Measurements from ENCODE around the gene SNURF.
"Not testable (repeated sequence)": the region's sequence is repeated elsewhere in the genome, so short reads cannot be mapped to it uniquely, and the experiment has no call there.

The SNURF gene

DNA sequence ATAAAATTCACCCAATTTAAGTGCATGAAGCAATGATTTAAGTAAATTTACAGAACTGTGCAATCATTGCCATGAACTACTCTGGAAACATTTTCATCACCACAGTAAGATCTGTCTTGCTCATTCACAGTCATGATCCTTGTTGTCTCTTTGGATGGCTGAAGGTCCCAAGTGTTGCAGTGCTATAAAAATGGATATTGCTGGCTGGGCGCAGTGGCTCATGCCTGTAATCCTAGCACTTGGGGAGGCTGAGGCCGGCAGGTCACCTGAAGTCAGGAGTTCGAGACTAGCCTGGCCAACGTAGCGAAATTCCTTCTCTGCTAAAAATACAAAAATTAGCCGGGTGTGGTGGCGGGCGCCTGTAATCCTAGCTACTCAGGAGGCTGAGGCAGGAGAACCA is 17.0 kb downstream of the SNURF start:
- no peak for DNase-seq

- DNase-seq, result not testable (repeated sequence)
Measured at GRCh38 chr15:24972707-24973106, 17.9 kb downstream of the SNURF start.

DNA sequence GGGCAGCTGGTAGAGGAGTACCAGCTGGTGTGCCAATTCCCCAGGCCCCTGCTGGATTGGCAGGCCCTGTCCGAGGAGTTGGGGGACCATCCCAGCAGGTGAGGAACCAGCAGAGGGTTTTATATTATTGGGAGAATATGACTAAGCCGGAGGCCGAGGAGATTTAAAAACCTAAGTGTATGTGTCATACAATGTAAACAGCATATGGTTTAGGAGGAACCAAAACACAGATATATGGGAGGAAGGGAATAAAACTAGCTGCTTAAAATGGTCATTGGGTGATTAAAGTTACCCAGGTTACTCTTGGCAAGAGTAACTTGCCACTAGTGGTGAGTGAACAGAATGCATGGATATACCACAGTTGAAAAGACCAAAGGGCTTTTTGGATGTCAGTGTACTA is 22.1 kb downstream of the SNURF start:
- no peak for DNase-seq

DNA sequence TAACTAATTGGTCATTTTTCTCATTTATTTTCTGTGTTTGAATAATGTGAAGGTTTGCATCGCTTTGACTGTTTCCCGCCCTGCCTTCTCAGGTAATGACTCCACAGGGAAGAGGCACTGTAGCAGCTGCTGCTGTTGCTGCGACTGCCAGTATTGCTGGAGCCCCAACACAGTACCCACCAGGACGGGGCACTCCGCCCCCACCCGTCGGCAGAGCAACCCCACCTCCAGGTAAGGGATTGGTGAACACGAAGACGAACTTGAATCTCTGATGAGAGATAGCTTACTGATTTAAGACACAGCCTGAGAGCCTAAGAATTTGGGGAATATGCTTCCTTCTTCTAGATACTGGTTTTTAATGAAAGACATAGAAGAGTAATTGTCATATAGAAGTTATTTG is 22.9 kb downstream of the SNURF start:
- no peak for DNase-seq

- no peak for DNase-seq
Measured at GRCh38 chr15:24985224-24985623, 30.4 kb downstream of the SNURF start.

- DNase-seq, result no peak
Measured at GRCh38 chr15:24986653-24987052, 31.9 kb downstream of the SNURF start.
